Large intestine (tissue), 12 donors: Measurements from ENCODE around the gene PQBP1. TPM values are rescaled to one million over a fixed set of nuclear protein-coding genes. Genes with fewer than 3 reads are reported as not detected.
"Not testable (repeated sequence)": the region's sequence is repeated elsewhere in the genome, so short reads cannot be mapped to it uniquely, and the experiment has no call there.

Experiments used
- DNase-seq, 2 donors: peaks; one replicate each; pipeline versions ENCODE4 v3.0.0 to v3.0.0-alpha.2; 2013
- H3K27ac ChIP-seq: one replicate; pipeline ENCODE4 v1.5.1; 2013; ENCODE audit warnings: low read length
- H3K27me3 ChIP-seq: 2 replicates; pipeline ENCODE4 v1.6.1; 2013; ENCODE audit warnings: low read length; ENCODE audit not compliant: control insufficient read depth, insufficient read depth
- H3K36me3 ChIP-seq: 2 replicates; pipeline ENCODE4 v1.6.1; 2013; ENCODE audit warnings: low read length; ENCODE audit not compliant: control insufficient read depth, insufficient read depth
- H3K4me1 ChIP-seq: one replicate; pipeline ENCODE4 v1.6.1; 2013; ENCODE audit warnings: low read length; ENCODE audit not compliant: control insufficient read depth, insufficient read depth
- H3K4me3 ChIP-seq: one replicate; pipeline ENCODE4 v1.5.1; 2013; ENCODE audit warnings: low read length
- H3K9me3 ChIP-seq: one replicate; pipeline ENCODE4 v1.6.1; 2013; ENCODE audit warnings: mild to moderate bottlenecking, low read depth, low read length, moderate library complexity; ENCODE audit not compliant: control insufficient read depth
- WGBS: methylation state at CpG from one replicate; pipeline ENCODE4 v1.1.5; 2013; ENCODE audit warnings: low lambda C conversion rate; ENCODE audit not compliant: insufficient coverage; 5-methylcytosine and 5-hydroxymethylcytosine counted together
- long read RNA-seq, 11 donors: transcript quantifications; one replicate each; lab custom pipeline, GENCODE V29; 2026
- polyA plus RNA-seq: library from polyadenylated mRNA; unstranded; fragments of 120-200 nt; gene quantifications from one replicate; pipeline ENCODE4 v1.2.1, GENCODE V29; 2013

PQBP1 gene
- 99.9 TPM for polyA plus RNA-seq
- long read RNA-seq, donor 1, transcript PQBP1-207 (7 exons, 1,020 nt) = major isoform, 18 of 23 reads
- long read RNA-seq, donor 1, partial matches to known transcripts = 0 of 23 reads
- long read RNA-seq, donor 1, other reads (novel, unspliced or antisense) = 0 of 23 reads
- long read RNA-seq, donor 2, transcript PQBP1-207 (7 exons, 1,020 nt) = major isoform, 17 of 60 reads
- long read RNA-seq, donor 2, partial matches to known transcripts = 23 of 60 reads
- long read RNA-seq, donor 2, other reads (novel, unspliced or antisense) = 11 of 60 reads
- long read RNA-seq, donor 3, transcript PQBP1-214 (6 exons, 1,428 nt) = minor isoform, 5 of 87 reads
- long read RNA-seq, donor 3, transcript PQBP1-216 (7 exons, 938 nt) = minor isoform, 12 of 87 reads
- long read RNA-seq, donor 3, transcript PQBP1-207 (7 exons, 1,020 nt) = major isoform, 33 of 87 reads
- long read RNA-seq, donor 3, partial matches to known transcripts = 33 of 87 reads
- long read RNA-seq, donor 3, other reads (novel, unspliced or antisense) = 0 of 87 reads
- long read RNA-seq, donor 4, partial matches to known transcripts = 0 of 3 reads
- long read RNA-seq, donor 4, other reads (novel, unspliced or antisense) = 0 of 3 reads
- long read RNA-seq, donor 5, transcript PQBP1-216 (7 exons, 938 nt) = minor isoform, 5 of 18 reads
- long read RNA-seq, donor 5, transcript PQBP1-207 (7 exons, 1,020 nt) = major isoform, 11 of 18 reads
- long read RNA-seq, donor 5, partial matches to known transcripts = 0 of 18 reads
- long read RNA-seq, donor 5, other reads (novel, unspliced or antisense) = 0 of 18 reads
- long read RNA-seq, donor 6, transcript PQBP1-207 (7 exons, 1,020 nt) = major isoform, 20 of 27 reads
- long read RNA-seq, donor 6, partial matches to known transcripts = 0 of 27 reads
- long read RNA-seq, donor 6, other reads (novel, unspliced or antisense) = 0 of 27 reads
- long read RNA-seq, donor 7, transcript PQBP1-216 (7 exons, 938 nt) = major isoform, 7 of 18 reads
- long read RNA-seq, donor 7, transcript PQBP1-207 (7 exons, 1,020 nt) = minor isoform, 6 of 18 reads
- long read RNA-seq, donor 7, partial matches to known transcripts = 5 of 18 reads
- long read RNA-seq, donor 7, other reads (novel, unspliced or antisense) = 0 of 18 reads
- long read RNA-seq, donor 8, transcript PQBP1-207 (7 exons, 1,020 nt) = major isoform, 20 of 52 reads
- long read RNA-seq, donor 8, transcript PQBP1-216 (7 exons, 938 nt) = minor isoform, 8 of 52 reads
- long read RNA-seq, donor 8, partial matches to known transcripts = 17 of 52 reads
- long read RNA-seq, donor 8, other reads (novel, unspliced or antisense) = 0 of 52 reads
- long read RNA-seq, donor 9, transcript PQBP1-216 (7 exons, 938 nt) = minor isoform, 9 of 51 reads
- long read RNA-seq, donor 9, transcript PQBP1-207 (7 exons, 1,020 nt) = major isoform, 15 of 51 reads
- long read RNA-seq, donor 9, transcript PQBP1-203 (7 exons, 1,056 nt) = minor isoform, 5 of 51 reads
- long read RNA-seq, donor 9, partial matches to known transcripts = 21 of 51 reads
- long read RNA-seq, donor 9, other reads (novel, unspliced or antisense) = 0 of 51 reads
- long read RNA-seq, donor 10, transcript PQBP1-203 (7 exons, 1,056 nt) = minor isoform, 7 of 62 reads
- long read RNA-seq, donor 10, transcript PQBP1-216 (7 exons, 938 nt) = minor isoform, 9 of 62 reads
- long read RNA-seq, donor 10, transcript PQBP1-207 (7 exons, 1,020 nt) = major isoform, 29 of 62 reads
- long read RNA-seq, donor 10, partial matches to known transcripts = 14 of 62 reads
- long read RNA-seq, donor 10, other reads (novel, unspliced or antisense) = 0 of 62 reads
- long read RNA-seq, donor 11, transcript PQBP1-207 (7 exons, 1,020 nt) = minor isoform, 7 of 20 reads
- long read RNA-seq, donor 11, transcript PQBP1-203 (7 exons, 1,056 nt) = major isoform, 10 of 20 reads
- long read RNA-seq, donor 11, partial matches to known transcripts = 0 of 20 reads
- long read RNA-seq, donor 11, other reads (novel, unspliced or antisense) = 0 of 20 reads

DNA sequence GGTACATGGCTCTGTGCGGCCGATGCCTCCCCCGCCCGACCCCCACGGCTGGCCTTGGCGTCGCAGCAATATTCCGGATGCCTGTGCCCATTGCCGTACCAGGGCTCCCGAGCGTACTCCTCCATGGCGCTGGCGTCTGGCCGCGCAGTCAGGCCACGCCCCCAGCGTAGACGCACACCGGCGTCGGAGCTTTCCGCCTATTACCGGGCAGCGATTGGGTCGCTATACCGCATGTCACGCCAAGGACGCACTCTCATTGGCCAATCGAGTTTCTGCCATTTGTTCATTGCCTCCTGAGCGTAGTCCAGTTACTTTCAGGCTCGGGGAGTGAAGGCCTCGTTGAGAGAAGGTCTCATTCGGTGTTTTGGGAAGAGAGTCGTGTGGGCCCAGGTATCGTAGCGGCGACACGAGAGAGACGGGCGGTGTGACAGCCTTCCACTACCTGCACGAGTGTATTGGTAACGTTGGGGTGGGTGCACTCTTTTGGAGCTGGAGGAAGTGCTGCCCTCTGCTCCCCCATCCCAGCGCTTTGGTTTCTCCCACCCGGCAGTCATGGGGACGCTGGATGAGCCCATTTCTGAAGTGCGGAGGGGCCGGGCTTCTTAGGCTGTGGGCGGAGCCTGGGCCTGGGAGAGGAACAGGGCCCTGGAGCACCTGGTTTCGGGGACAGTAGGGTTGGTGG is at the start of gene PQBP1, which contains the start of gene TIMM17B:
Gene PQBP1 (plus strand): TSS at position 306 of the 682 bp plus-strand sequence. CDS start 580 bp downstream, outside the sequence.
Gene TIMM17B (minus strand): TSS at position 144 of the 682 bp plus-strand sequence. CDS start 19 bp downstream, at position 125.
- Histone ChIP-seq H3K4me1 (peaks cover 5% of the 10 kb centered on the region), H3K4me3 (peak within 1 kb of the TSS; percentile 84), H3K36me3 (peaks cover 46% of the 10 kb centered on the region), H3K27ac (peak within 1 kb of the TSS; percentile 96), H3K27me3 (no peaks in the 10 kb centered on the region), H3K9me3 (no peaks in the 10 kb centered on the region)
- WGBS = no CpG with 5 or more reads among the region's 49 CpGs
- DNase-seq = peak; percentile 95 to 97

DNA sequence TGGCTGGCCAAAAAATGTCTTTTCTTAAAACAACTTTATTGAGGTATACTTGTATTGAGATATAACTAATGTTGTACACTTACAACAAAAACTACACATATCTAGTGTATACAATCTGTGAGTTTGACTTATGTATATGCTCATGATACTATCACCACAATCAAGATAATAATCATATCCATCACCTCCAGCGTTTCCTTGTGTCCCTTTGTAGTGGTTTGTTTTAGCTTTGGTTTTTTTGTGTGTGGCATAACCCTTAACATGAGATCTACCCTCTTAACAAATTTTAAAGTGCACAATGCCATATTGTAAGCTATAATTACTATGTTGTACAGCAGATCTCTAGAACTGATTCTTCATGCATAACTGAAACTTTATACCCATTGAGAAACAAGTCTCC is 48.9 kb upstream of the PQBP1 start:
- H3K36me3 ChIP-seq = no peaks in the 10 kb centered on the region
- no peaks in the 10 kb centered on the region for H3K27me3 ChIP-seq
- peaks cover 5% of the 10 kb centered on the region for H3K4me1 ChIP-seq
- WGBS = no CpG with 5 or more reads among the region's 1 CpG
- no peaks in the 10 kb centered on the region for H3K9me3 ChIP-seq
- DNase-seq = no peak
- no peak overlapping the region for H3K27ac ChIP-seq
- no peak overlapping the region for H3K4me3 ChIP-seq

- no peak overlapping the region for H3K27ac ChIP-seq
- no peaks in the 10 kb centered on the region for H3K9me3 ChIP-seq
- H3K4me3 ChIP-seq = no peak overlapping the region
- WGBS = no CpG with 5 or more reads among the region's 7 CpGs
- H3K36me3 ChIP-seq = no peaks in the 10 kb centered on the region
- DNase-seq = no peak
- H3K27me3 ChIP-seq = no peaks in the 10 kb centered on the region
- peaks cover 8% of the 10 kb centered on the region for H3K4me1 ChIP-seq
Observed at GRCh38 chrX:48852857-48853256, 44.9 kb upstream of the PQBP1 start.

- H3K27me3 ChIP-seq, H3K36me3 ChIP-seq, DNase-seq, H3K27ac ChIP-seq, H3K4me3 ChIP-seq, H3K9me3 ChIP-seq, H3K4me1 ChIP-seq: not testable (repeated sequence)
Observed at GRCh38 chrX:48853494-48853893, 44.2 kb upstream of the PQBP1 start.

- not testable (repeated sequence) for H3K36me3 ChIP-seq, H3K4me1 ChIP-seq, H3K27ac ChIP-seq, H3K9me3 ChIP-seq, DNase-seq, H3K4me3 ChIP-seq, H3K27me3 ChIP-seq
- no CpG with 5 or more reads among the region's 12 CpGs for WGBS
Observed at GRCh38 chrX:48854121-48854804, 43.5 kb upstream of the PQBP1 start.

- WGBS = no CpG with 5 or more reads among the region's 5 CpGs
- Histone ChIP-seq H3K27ac (no peak overlapping the region), H3K4me1 (peaks cover 8% of the 10 kb centered on the region), H3K4me3 (no peak overlapping the region), H3K27me3 (no peaks in the 10 kb centered on the region), H3K36me3 (no peaks in the 10 kb centered on the region), H3K9me3 (no peaks in the 10 kb centered on the region)
- no peak for DNase-seq
Observed at GRCh38 chrX:48854898-48855297, 42.8 kb upstream of the PQBP1 start.

GRCh38 chrX:48864210-48864609 is 33.5 kb upstream of the PQBP1 start:
- Histone ChIP-seq H3K4me3 (no peak overlapping the region), H3K36me3 (no peaks in the 10 kb centered on the region), H3K27me3 (no peaks in the 10 kb centered on the region), H3K27ac (no peak overlapping the region), H3K9me3 (no peaks in the 10 kb centered on the region), H3K4me1 (no peaks in the 10 kb centered on the region)
- DNase-seq = no peak
- WGBS = no CpG with 5 or more reads among the region's 4 CpGs

GRCh38 chrX:48872017-48872416 is 25.7 kb upstream of the PQBP1 start:
- not testable (repeated sequence) for DNase-seq, H3K27ac ChIP-seq, H3K27me3 ChIP-seq, H3K4me3 ChIP-seq, H3K9me3 ChIP-seq, H3K36me3 ChIP-seq, H3K4me1 ChIP-seq
- no CpG with 5 or more reads among the region's 2 CpGs for WGBS
